Neural cell (in vitro differentiated cells): ENCODE measurements around the gene H2BK1.

Experiments
- EP300 ChIP-seq: fragments of 450-650 bp; conservative IDR thresholded peaks from 2 replicates; pipeline ENCODE4 v1.6.1; 2014; ENCODE audit warnings: antibody characterized with exemption, mild to moderate bottlenecking, moderate library complexity; ENCODE audit not compliant: poor library complexity, severe bottlenecking
- EZH2 ChIP-seq: fragments of 200-600, 300-800 bp; shearing (Covaris generic), sonication (generic); IDR thresholded peaks from 2 replicates; pipeline ENCODE4 v1.6.1; 2014; ENCODE audit warnings: antibody characterized with exemption, low read length, borderline replicate concordance, mild to moderate bottlenecking; ENCODE audit not compliant: insufficient read depth, poor library complexity, severe bottlenecking
- MXI1 ChIP-seq: fragments of 450-650 bp; conservative IDR thresholded peaks from 2 replicates; pipeline ENCODE4 v1.6.1; 2014; ENCODE audit warnings: antibody characterized with exemption, mild to moderate bottlenecking; ENCODE audit not compliant: poor library complexity, severe bottlenecking
- POLR2AphosphoS5 ChIP-seq: IDR thresholded peaks from 2 replicates; pipeline ENCODE4 v1.6.1; 2012
- SMC3 ChIP-seq: fragments of 450-650 bp; conservative IDR thresholded peaks from 2 replicates; pipeline ENCODE4 v1.6.1; 2014; ENCODE audit warnings: antibody characterized with exemption, mild to moderate bottlenecking, moderate library complexity; ENCODE audit not compliant: poor library complexity
- TAF1 ChIP-seq: IDR thresholded peaks from 2 replicates; pipeline ENCODE4 v1.6.1; 2012; ENCODE audit warnings: low read depth
- TF ChIP-seq, protein P1 (sequence below): fragments of 450-650 bp; IDR thresholded peaks from 2 replicates; pipeline ENCODE4 v1.5.1; 2014; ENCODE audit warnings: antibody characterized with exemption, mild to moderate bottlenecking, moderate library complexity; ENCODE audit not compliant: poor library complexity, severe bottlenecking
- TF ChIP-seq, protein P2 (sequence below): IDR thresholded peaks from 2 replicates; pipeline ENCODE4 v1.6.1; 2012; ENCODE audit warnings: borderline replicate concordance

DNA sequence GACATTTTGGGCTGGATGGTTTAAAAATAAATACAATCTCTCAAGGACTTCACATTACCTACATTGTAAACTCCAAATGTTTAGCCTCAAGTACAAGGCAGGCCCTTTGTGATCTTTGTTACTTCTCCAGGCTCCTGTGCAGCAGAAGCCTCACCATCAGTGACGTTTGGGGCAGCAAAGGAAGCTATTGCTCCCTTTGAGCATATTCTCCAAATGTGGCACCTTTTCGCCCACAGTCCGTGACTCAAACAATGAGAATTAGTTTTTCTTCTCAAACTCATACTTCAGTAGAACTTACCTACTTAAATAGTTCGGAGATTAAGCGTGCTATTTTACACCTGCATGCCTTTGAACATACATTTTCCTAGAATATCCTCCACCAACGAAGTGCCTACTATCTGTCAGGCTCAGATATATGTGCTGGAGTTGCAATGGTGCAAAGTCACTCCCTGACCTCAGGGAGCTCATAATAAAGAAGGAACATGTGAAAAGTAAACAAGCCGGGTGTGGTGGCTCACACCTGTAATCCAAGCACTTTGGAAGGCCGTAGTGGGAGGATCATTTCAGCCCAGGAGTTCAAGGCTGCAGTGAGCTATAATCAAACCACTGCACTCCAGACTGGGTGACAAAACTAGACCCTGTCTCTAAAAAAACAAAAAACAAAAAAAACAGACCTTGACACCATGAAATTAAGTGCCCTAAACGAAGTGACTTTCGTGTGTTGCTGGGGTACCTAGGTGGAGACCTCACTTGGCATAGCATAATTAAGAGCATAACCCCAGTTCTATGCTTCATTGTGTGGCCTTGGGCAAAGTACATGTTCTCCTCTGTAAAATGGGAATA is 18.0 kb upstream of the H2BK1 start:
- no peak for TF ChIP-seq MXI1
- TF ChIP-seq, protein P1, sequence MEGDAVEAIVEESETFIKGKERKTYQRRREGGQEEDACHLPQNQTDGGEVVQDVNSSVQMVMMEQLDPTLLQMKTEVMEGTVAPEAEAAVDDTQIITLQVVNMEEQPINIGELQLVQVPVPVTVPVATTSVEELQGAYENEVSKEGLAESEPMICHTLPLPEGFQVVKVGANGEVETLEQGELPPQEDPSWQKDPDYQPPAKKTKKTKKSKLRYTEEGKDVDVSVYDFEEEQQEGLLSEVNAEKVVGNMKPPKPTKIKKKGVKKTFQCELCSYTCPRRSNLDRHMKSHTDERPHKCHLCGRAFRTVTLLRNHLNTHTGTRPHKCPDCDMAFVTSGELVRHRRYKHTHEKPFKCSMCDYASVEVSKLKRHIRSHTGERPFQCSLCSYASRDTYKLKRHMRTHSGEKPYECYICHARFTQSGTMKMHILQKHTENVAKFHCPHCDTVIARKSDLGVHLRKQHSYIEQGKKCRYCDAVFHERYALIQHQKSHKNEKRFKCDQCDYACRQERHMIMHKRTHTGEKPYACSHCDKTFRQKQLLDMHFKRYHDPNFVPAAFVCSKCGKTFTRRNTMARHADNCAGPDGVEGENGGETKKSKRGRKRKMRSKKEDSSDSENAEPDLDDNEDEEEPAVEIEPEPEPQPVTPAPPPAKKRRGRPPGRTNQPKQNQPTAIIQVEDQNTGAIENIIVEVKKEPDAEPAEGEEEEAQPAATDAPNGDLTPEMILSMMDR: no peak
- no peak for TF ChIP-seq SMC3
- TF ChIP-seq EZH2: no peak
- TF ChIP-seq EP300: no peak
- TF ChIP-seq, protein P2, sequence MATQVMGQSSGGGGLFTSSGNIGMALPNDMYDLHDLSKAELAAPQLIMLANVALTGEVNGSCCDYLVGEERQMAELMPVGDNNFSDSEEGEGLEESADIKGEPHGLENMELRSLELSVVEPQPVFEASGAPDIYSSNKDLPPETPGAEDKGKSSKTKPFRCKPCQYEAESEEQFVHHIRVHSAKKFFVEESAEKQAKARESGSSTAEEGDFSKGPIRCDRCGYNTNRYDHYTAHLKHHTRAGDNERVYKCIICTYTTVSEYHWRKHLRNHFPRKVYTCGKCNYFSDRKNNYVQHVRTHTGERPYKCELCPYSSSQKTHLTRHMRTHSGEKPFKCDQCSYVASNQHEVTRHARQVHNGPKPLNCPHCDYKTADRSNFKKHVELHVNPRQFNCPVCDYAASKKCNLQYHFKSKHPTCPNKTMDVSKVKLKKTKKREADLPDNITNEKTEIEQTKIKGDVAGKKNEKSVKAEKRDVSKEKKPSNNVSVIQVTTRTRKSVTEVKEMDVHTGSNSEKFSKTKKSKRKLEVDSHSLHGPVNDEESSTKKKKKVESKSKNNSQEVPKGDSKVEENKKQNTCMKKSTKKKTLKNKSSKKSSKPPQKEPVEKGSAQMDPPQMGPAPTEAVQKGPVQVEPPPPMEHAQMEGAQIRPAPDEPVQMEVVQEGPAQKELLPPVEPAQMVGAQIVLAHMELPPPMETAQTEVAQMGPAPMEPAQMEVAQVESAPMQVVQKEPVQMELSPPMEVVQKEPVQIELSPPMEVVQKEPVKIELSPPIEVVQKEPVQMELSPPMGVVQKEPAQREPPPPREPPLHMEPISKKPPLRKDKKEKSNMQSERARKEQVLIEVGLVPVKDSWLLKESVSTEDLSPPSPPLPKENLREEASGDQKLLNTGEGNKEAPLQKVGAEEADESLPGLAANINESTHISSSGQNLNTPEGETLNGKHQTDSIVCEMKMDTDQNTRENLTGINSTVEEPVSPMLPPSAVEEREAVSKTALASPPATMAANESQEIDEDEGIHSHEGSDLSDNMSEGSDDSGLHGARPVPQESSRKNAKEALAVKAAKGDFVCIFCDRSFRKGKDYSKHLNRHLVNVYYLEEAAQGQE: no peak
- no peak for TF ChIP-seq TAF1
- no peak for TF ChIP-seq POLR2AphosphoS5
